ENCODE data around the gene FMNL3. TPM values are rescaled to one million over a fixed set of nuclear protein-coding genes. Genes with fewer than 3 reads are reported as not detected.
"Not testable (repeated sequence)": the region's sequence is repeated elsewhere in the genome, so short reads cannot be mapped to it uniquely, and the experiment has no call there.

FMNL3 gene
- total and polyA plus RNA-seq, 9 donors = 19.9 to 39.3 (median 26.3) TPM

DNA sequence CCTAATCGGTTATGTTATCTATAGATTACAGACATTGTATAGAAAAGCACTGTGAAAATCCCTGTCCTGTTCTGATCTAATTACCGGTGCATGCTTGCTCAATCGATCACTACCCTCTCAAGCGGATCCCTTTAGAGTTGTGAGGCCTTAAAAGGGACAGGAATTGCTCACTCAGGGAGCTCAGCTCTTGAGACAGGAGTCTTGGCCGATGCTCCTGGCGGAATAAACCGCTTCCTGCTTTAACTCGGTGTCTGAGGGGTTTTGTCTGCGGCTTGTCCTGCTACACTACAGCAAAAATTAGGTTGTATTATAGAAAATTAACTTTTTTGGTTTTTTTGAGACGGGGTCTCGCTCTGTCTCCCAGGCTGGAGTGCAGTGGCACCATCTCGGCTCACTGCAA lies 33.1 kb upstream of the FMNL3 start:
- H3K4me3 ChIP-seq (ENCODE audit: low read length); DNase-seq; H3K27me3 ChIP-seq (ENCODE audit: control insufficient read depth, insufficient read depth, low read length); H3K9me3 ChIP-seq (replicated peaks; ENCODE audit: control insufficient read depth, low read depth, low read length); H3K27ac ChIP-seq (ENCODE audit: low read length); H3K36me3 ChIP-seq (ENCODE audit: control insufficient read depth, insufficient read depth, low read length): not testable (repeated sequence)
- no CpG with 5 or more reads among the region's 12 CpGs for WGBS (ENCODE audit: insufficient coverage)
- peaks cover 11% of the 10 kb centered on the region for H3K4me1 ChIP-seq (ENCODE audit: control insufficient read depth, insufficient read depth, low read length)

DNA sequence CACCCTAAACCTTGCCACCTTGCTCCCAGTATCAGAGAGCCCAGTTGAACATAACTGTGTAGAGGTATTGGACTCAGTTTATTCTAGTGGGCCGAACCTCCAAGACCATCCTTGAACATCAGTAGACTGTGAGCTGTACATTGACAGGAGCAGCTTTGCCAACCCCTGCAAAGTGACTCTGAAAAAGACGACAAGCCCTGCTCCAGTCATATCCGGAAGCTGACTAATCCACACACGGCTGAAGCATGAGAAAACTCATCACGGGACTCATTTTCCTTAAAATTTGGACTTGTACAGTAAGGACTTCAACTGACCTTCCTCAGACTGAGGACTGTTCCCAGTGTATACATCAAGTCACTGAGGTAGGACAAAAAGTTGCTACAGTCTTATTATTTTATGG lies 31.5 kb upstream of the FMNL3 start:
- not testable (repeated sequence) for DNase-seq; H3K36me3 ChIP-seq (ENCODE audit: control insufficient read depth, insufficient read depth, low read length)
- WGBS (ENCODE audit: insufficient coverage) = no CpG with 5 or more reads among the region's 5 CpGs

GRCh38 chr12:49734900-49735299 lies 27.7 kb upstream of the FMNL3 start:
- not testable (repeated sequence) for DNase-seq; H3K27ac ChIP-seq (ENCODE audit: low read length); H3K27me3 ChIP-seq (ENCODE audit: control insufficient read depth, insufficient read depth, low read length); H3K9me3 ChIP-seq (replicated peaks; ENCODE audit: control insufficient read depth, low read depth, low read length); H3K4me3 ChIP-seq (ENCODE audit: low read length); H3K36me3 ChIP-seq (ENCODE audit: control insufficient read depth, insufficient read depth, low read length); H3K4me1 ChIP-seq (ENCODE audit: control insufficient read depth, insufficient read depth, low read length)
- WGBS (ENCODE audit: insufficient coverage) = no CpG with 5 or more reads among the region's 7 CpGs

More for the DNA sequence above, 31.5 kb upstream of the FMNL3 start:
- H3K27ac ChIP-seq (ENCODE audit: low read length); H3K4me3 ChIP-seq (ENCODE audit: low read length); H3K9me3 ChIP-seq (replicated peaks; ENCODE audit: control insufficient read depth, low read depth, low read length); H3K27me3 ChIP-seq (ENCODE audit: control insufficient read depth, insufficient read depth, low read length): not testable (repeated sequence)
- peaks cover 11% of the 10 kb centered on the region for H3K4me1 ChIP-seq (ENCODE audit: control insufficient read depth, insufficient read depth, low read length)

- 55% methylated on average over 4 of the region's 10 CpGs for WGBS (ENCODE audit: insufficient coverage)
- Histone ChIP-seq H3K4me3 (ENCODE audit: low read length) (no peak overlapping the region), H3K9me3 (replicated peaks; ENCODE audit: control insufficient read depth, low read depth, low read length) (no peaks in the 10 kb centered on the region), H3K27me3 (ENCODE audit: control insufficient read depth, insufficient read depth, low read length) (peaks cover 5% of the 10 kb centered on the region), H3K36me3 (ENCODE audit: control insufficient read depth, insufficient read depth, low read length) (no peaks in the 10 kb centered on the region), H3K27ac (ENCODE audit: low read length) (no peak overlapping the region), H3K4me1 (ENCODE audit: control insufficient read depth, insufficient read depth, low read length) (no peaks in the 10 kb centered on the region)
- DNase-seq = no peak
Observed at GRCh38 chr12:49733219-49734017, 26.2 kb upstream of the FMNL3 start.

GRCh38 chr12:49730568-49731101 lies 23.4 kb upstream of the FMNL3 start:
- Histone ChIP-seq H3K4me3 (ENCODE audit: low read length) (no peak overlapping the region), H3K27me3 (ENCODE audit: control insufficient read depth, insufficient read depth, low read length) (peaks cover 5% of the 10 kb centered on the region), H3K27ac (ENCODE audit: low read length) (no peak overlapping the region), H3K9me3 (replicated peaks; ENCODE audit: control insufficient read depth, low read depth, low read length) (no peaks in the 10 kb centered on the region), H3K36me3 (ENCODE audit: control insufficient read depth, insufficient read depth, low read length) (no peaks in the 10 kb centered on the region), H3K4me1 (ENCODE audit: control insufficient read depth, insufficient read depth, low read length) (no peaks in the 10 kb centered on the region)
- DNase-seq = no peak
- 60% methylated on average over 1 of the region's 3 CpGs for WGBS (ENCODE audit: insufficient coverage)

GRCh38 chr12:49730050-49730449 lies 22.8 kb upstream of the FMNL3 start:
- Histone ChIP-seq H3K27ac (ENCODE audit: low read length) (no peak overlapping the region), H3K9me3 (replicated peaks; ENCODE audit: control insufficient read depth, low read depth, low read length) (no peaks in the 10 kb centered on the region), H3K4me3 (ENCODE audit: low read length) (no peak overlapping the region), H3K4me1 (ENCODE audit: control insufficient read depth, insufficient read depth, low read length) (no peaks in the 10 kb centered on the region), H3K27me3 (ENCODE audit: control insufficient read depth, insufficient read depth, low read length) (peaks cover 5% of the 10 kb centered on the region), H3K36me3 (ENCODE audit: control insufficient read depth, insufficient read depth, low read length) (no peaks in the 10 kb centered on the region)
- no CpG with 5 or more reads among the region's 1 CpG for WGBS (ENCODE audit: insufficient coverage)
- no peak for DNase-seq

DNA sequence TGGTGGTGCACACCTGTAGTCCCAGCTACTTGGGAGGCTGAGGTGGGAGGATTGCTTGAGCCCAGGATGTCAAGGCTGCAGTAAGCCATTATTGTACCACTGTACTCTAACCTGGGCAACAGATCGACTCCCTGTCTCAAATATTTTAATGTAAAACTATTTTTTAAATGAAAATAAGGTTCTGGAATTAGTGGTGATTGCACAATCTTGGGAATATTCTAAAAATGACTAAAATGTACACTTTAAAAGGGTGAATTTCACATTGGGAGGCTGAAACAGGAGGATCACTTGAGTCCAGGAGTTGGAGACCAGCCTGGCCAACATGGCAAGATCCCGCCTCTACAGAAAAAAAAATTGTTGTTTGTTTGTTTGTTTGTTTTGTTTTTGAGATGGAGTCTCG lies 21.2 kb upstream of the FMNL3 start:
- H3K4me3 ChIP-seq (ENCODE audit: low read length) = no peak overlapping the region
- no peak for DNase-seq
- no peaks in the 10 kb centered on the region for H3K36me3 ChIP-seq (ENCODE audit: control insufficient read depth, insufficient read depth, low read length)
- H3K4me1 ChIP-seq (ENCODE audit: control insufficient read depth, insufficient read depth, low read length) = no peaks in the 10 kb centered on the region
- H3K27me3 ChIP-seq (ENCODE audit: control insufficient read depth, insufficient read depth, low read length) = peaks cover 5% of the 10 kb centered on the region
- no peak overlapping the region for H3K27ac ChIP-seq (ENCODE audit: low read length)
- no peaks in the 10 kb centered on the region for H3K9me3 ChIP-seq (replicated peaks; ENCODE audit: control insufficient read depth, low read depth, low read length)
- 90% methylated on average over 1 of the region's 3 CpGs for WGBS (ENCODE audit: insufficient coverage)

- H3K4me3 ChIP-seq (ENCODE audit: low read length); H3K36me3 ChIP-seq (ENCODE audit: control insufficient read depth, insufficient read depth, low read length); H3K27me3 ChIP-seq (ENCODE audit: control insufficient read depth, insufficient read depth, low read length); H3K27ac ChIP-seq (ENCODE audit: low read length); DNase-seq; H3K4me1 ChIP-seq (ENCODE audit: control insufficient read depth, insufficient read depth, low read length); H3K9me3 ChIP-seq (replicated peaks; ENCODE audit: control insufficient read depth, low read depth, low read length): not testable (repeated sequence)
- 67% methylated on average over 1 of the region's 3 CpGs for WGBS (ENCODE audit: insufficient coverage)
Observed at GRCh38 chr12:49721355-49721754, 14.2 kb upstream of the FMNL3 start.

GRCh38 chr12:49720214-49720613 lies 13.0 kb upstream of the FMNL3 start:
- no peaks in the 10 kb centered on the region for H3K4me1 ChIP-seq (ENCODE audit: control insufficient read depth, insufficient read depth, low read length)
- H3K27ac ChIP-seq (ENCODE audit: low read length) = no peak overlapping the region
- H3K36me3 ChIP-seq (ENCODE audit: control insufficient read depth, insufficient read depth, low read length) = no peaks in the 10 kb centered on the region
- DNase-seq = no peak
- H3K9me3 ChIP-seq (replicated peaks; ENCODE audit: control insufficient read depth, low read depth, low read length) = no peaks in the 10 kb centered on the region
- H3K4me3 ChIP-seq (ENCODE audit: low read length) = no peak overlapping the region
- peaks cover 3% of the 10 kb centered on the region for H3K27me3 ChIP-seq (ENCODE audit: control insufficient read depth, insufficient read depth, low read length)
- no CpG with 5 or more reads among the region's 1 CpG for WGBS (ENCODE audit: insufficient coverage)

DNA sequence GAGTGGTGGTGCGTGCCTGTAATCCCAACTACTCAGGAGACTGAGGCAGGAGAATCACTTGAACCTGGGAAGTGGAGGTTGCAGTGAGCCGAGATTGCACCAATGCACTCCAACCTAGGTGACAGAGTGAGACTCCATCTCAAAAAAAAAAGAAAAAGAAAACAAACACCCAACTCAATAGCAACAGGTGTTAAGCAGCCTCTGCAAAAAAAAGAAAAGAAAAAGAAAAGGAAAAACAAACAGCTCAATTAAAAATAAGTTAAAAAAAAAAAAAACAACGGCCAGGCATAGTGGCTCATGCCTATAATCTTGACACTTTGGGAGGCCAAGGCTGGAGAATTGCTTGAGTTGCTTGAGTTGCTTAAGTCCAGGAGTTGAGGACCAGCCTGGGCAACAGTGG lies 10.6 kb upstream of the FMNL3 start:
- H3K27ac ChIP-seq (ENCODE audit: low read length); H3K27me3 ChIP-seq (ENCODE audit: control insufficient read depth, insufficient read depth, low read length); H3K4me3 ChIP-seq (ENCODE audit: low read length); DNase-seq; H3K9me3 ChIP-seq (replicated peaks; ENCODE audit: control insufficient read depth, low read depth, low read length); H3K36me3 ChIP-seq (ENCODE audit: control insufficient read depth, insufficient read depth, low read length); H3K4me1 ChIP-seq (ENCODE audit: control insufficient read depth, insufficient read depth, low read length): not testable (repeated sequence)
- WGBS (ENCODE audit: insufficient coverage) = no CpG with 5 or more reads among the region's 3 CpGs
